GM18873 (cell line): Measurements from ENCODE around the gene XRN2.

ENCODE experiments used
- ATAC-seq: cut with Tn5 transposase; IDR thresholded peaks from one replicate; pipeline ENCODE4 v1.9.1; 2021; ENCODE audit warnings: mild to moderate bottlenecking, moderate library complexity, moderate number of reproducible peaks; ENCODE audit not compliant: unreplicated experiment, low FRiP score

The XRN2 gene, protein sequence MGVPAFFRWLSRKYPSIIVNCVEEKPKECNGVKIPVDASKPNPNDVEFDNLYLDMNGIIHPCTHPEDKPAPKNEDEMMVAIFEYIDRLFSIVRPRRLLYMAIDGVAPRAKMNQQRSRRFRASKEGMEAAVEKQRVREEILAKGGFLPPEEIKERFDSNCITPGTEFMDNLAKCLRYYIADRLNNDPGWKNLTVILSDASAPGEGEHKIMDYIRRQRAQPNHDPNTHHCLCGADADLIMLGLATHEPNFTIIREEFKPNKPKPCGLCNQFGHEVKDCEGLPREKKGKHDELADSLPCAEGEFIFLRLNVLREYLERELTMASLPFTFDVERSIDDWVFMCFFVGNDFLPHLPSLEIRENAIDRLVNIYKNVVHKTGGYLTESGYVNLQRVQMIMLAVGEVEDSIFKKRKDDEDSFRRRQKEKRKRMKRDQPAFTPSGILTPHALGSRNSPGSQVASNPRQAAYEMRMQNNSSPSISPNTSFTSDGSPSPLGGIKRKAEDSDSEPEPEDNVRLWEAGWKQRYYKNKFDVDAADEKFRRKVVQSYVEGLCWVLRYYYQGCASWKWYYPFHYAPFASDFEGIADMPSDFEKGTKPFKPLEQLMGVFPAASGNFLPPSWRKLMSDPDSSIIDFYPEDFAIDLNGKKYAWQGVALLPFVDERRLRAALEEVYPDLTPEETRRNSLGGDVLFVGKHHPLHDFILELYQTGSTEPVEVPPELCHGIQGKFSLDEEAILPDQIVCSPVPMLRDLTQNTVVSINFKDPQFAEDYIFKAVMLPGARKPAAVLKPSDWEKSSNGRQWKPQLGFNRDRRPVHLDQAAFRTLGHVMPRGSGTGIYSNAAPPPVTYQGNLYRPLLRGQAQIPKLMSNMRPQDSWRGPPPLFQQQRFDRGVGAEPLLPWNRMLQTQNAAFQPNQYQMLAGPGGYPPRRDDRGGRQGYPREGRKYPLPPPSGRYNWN

DNA sequence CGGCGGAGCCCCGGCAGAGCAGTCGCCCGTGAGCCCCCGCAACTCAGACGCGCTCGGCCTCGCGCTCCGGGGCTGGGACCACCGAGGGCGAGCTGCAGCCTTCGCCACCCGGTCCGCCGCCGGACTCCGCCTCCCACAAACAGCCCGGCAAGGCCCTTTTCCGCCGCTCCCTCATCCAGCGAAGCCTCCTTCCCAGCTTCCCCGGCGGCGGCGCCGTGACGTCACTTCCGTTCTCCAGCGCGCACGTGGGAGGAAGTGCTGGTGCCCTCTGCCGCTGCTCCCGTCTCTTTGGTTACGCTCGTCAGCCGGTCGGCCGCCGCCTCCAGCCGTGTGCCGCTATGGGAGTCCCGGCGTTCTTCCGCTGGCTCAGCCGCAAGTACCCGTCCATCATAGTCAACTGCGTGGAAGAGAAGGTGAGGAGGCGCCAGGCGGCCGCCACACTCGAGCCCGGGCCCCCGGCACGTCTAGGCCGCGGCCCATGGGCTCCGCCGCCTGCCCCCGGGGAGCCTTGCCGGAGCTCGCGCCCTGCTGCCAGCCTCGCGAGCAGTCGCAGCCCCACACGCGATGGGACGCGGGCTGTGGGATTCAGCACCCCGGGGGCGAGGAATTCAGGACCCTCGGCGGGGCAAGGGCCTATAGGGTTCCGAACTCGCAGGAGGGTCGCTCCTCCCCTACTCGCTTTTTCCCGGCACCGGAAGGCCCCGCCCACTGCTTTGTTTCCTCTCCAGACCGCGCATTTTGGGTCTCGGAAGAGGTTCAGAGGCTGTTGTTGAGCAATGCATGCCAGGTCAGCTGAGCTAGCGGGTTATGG, at the start of gene XRN2:
XRN2 (plus strand) TSS at position 271 of the 811 bp plus-strand sequence; CDS start at position 339, 68 bp downstream.
- peak; percentile 87 for ATAC-seq

DNA sequence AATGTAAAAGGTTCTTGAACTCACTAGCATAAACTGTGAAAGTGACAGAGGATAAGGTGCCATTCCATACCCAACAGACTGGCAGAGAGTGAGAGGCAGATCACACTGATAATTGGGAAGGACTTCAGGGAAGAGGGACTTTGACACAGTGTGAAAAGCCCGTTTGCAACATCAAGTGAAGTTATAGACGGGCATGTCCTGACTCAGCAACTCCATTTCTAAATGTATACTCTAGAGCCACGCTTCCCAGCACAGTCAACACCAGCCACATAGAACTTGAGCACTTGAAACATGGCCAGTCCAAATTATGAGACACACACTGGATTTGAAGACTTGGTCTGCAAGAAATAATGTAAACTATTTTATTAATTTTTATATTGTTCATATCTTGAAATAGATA, 45.9 kb upstream of the XRN2 start:
- ATAC-seq: no peak

DNA sequence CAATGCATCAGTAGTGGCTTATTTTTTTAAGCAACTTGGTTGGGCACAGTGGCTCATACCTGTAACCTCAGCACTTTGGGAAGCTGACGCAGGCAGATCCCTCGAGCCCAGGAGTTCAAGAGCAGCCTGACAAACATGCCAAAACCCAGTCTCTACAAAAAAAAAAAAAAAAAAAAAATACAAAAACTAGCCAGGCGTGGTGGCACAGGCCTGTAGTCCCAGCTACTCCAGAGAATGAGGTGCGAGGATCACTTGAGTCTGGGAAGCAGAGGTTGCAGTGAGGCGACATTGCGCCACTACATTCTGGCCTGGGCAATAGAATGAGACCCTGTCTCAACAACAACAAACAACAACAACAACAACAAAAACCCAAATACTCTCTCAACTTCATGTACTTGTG, 44.7 kb upstream of the XRN2 start:
- no peak for ATAC-seq

DNA sequence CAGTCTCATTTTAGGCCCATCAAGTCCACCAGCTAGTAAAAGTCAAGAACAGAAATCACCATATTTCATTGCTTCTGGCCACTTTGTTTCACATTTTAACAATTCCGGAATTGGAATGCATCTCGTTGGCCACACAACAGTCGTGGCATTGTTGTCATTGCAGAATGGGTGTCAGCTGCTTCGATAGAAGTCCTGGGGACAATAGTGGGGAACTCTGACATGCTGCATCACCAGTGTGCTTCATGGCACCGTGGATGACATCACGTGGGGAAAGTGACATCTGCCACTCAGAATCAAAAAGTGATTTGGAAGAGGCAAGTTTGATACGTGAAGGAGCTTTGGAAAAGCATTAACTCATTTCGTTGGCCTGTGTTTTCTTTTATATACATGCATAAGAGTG, 43.8 kb upstream of the XRN2 start:
- ATAC-seq: no peak

DNA sequence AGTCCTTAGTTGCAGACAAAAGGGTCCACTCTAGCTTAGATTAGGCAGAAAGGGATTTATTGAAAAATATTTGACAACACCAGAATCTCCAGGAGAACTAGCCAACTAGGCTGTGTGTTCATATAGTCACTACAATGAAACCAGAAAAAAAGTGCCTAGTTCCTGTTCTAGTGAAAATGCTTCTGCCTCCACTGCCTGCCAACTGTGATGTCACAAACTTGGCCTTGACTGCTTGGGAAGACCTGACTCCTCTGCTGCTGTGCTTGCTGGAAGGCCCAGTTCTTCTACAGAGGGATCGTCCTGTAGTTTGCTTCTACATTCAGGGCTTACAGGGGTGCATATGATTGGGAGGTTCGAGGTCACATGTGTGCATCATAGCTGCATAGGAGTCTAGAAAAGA, 40.3 kb upstream of the XRN2 start:
- no peak for ATAC-seq

DNA sequence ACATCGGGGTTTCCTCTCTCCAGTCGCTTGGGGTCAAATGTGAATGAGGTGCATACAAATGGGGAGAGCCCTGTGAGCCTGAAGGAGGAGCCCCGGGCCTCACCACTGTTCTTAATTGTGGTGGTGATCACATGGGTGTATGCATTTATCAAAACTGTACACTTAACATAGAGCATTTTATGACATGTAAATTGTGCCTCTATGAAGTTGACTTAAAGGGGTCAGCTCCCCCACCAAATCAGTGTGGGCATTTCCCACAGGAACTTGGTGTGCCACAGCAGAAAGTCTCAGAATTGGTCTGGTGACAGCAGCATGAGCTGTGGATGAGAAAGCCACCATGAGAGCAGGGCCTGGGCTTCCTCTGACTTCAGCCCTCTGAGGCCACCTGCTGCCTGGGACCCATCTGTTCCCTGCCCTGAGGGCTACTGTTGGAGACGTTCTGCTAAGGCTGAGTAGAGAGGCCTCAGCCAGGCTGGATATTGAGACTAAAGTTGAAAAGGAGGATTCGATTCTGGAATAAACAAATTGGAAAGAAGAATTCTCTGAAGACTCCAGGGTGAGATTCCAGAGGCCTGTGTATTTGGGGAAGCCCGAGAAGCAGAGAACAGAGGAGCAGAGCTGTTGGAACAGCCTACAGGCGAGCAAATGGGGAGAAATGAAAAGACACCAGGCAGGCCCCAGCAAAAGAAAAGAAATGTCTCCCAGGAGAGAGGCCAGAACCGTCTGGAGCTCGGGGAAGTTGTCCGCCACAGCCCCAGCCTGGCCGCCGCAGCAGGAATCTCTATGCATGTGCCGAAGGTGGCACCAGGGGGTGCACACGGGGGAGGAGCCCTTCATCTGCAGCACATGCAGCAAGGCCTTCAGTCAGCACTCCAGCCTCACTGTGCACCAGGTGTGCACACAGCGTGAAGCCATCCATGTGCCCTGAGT, 37.6 kb upstream of the XRN2 start:
- no peak for ATAC-seq

DNA sequence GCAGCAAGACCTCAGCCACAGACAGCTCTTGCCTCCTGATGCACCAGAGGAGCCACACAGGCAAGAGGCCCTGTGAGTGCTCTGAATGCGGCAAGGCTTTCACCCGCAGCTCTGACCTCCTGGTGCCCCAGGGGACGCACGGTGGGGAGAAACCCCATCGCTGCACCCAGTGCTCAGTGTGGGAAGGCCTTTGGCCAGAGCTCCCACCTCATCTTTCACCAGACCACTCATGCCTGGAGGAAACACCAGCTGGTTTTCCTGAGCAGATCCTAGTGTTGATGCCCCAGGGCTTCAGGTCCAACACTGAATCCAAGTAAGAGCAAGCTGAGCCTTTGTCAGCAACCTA, 37.0 kb upstream of the XRN2 start:
- ATAC-seq: no peak

DNA sequence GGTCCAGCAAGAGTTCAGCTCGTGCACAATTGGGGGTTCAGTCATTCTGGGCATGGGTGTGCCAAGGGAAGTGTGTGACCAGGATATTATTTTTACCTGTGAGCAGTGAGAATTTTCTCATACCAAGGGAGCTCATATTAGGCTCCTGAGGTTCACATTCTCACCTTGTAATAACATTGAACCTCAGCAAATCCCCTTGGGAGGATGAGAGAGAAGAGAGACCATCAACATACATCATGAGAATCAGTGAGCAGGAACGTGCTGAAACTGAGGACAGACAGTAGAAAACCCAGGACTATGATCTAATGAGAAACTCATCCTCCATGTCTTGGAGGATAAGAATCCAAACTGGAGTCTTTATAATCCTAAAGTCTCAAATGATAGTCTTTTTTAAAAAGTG, 33.4 kb upstream of the XRN2 start:
- no peak for ATAC-seq

DNA sequence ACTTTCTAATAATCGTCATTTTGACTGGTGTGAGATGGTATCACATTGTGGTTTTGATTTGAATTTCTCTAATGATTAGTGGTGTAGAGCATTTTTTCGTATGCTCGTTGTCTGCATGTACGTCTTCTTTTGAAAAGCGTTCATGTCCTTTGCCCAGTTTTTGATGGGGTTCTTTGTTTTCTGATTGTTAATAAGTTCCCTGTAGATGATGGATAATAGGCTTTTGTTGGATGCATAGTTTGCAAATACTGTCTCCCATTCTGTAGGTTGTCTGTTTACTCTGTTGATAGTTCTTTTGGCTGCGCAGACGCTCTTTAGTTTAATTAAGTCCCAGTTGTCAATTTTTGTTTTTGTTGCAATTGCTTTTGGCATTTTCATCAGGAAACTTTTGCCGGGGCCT, 32.3 kb upstream of the XRN2 start:
- ATAC-seq: no peak

DNA sequence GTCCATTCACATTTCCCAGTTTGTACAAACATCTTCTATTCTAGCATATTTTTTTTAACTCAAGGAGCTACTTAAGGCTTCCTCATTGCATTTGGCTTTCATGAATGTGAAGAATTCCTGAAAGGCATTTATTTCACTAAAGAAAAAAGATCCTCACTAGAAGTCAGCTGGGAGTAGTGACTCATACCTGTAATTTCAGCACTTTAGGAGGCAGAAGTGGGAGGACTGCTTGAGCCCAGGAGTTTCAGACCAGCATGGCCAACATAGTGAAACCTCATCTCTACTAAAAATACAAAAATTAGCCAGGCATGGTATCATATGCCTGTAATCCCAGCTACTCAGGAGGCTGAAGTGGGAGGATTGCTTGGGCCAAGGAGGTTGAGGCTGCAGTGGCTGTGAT, 30.9 kb upstream of the XRN2 start:
- no peak for ATAC-seq

DNA sequence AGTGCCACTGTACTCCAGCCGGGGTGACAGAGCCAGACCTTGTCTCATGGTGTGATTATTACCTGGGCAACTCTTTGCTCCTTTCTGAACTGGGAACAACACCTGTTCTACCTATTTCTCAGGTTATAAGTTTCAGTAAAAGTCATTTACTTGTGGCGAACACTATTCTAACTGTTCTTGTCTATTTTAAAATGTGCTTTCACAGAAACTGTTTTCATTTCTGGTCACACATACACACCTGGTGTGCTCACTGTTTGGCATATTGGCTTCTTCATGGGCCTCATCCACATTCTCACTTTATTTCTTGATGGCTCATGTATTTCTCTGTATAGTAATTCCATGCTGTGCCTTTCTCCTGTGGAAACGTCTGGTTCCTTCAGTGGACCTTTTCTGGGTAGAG, 30.5 kb upstream of the XRN2 start:
- ATAC-seq: no peak

DNA sequence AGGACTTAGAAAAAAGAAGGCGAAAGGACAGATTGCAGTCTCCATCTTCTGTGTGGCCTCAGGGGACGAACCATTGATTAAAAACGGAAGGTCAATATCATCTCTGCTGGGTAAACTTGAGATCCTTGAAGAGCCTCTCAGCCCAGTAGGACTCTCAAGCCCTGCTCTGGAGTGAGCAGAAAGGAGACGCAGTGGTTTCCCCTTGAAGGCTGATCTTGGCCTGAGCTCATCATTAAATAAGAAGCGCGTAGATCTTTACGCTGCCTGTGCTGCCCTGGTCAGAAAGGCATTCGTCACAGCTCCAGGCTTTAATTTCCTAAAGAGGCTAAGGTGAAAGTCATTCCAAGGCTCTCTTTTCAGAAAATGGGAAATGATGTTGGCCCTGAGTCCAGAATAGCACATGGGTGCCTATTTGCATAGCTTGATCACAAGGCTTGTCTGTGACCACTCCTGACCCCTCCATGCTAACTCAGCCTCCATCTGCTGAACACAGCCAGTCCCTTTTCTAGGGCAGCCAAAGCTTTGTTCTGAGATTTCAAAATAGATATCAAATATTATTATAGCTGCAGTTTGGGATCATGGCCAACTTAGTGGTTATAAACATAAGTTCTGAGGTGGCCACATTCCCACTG, 29.3 kb upstream of the XRN2 start:
- no peak for ATAC-seq

DNA sequence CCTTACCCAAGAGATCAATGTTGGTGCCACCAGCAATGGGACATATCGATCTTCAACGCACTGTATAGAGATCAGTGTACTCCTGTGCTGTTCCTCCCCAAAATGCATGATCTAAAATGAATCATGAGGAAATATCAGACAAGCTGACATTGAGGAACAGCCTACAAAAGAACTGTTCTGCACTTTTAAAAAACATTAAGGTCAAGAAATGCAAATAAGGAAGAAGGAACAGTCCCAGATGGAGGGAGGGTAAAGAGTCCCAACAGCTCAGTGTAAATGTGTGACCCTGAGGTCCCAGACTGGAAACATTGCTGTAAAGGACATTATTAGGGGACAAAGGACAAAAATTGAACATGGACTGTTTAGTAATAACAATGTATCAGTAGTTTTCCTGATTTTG, 24.3 kb upstream of the XRN2 start:
- no peak for ATAC-seq

DNA sequence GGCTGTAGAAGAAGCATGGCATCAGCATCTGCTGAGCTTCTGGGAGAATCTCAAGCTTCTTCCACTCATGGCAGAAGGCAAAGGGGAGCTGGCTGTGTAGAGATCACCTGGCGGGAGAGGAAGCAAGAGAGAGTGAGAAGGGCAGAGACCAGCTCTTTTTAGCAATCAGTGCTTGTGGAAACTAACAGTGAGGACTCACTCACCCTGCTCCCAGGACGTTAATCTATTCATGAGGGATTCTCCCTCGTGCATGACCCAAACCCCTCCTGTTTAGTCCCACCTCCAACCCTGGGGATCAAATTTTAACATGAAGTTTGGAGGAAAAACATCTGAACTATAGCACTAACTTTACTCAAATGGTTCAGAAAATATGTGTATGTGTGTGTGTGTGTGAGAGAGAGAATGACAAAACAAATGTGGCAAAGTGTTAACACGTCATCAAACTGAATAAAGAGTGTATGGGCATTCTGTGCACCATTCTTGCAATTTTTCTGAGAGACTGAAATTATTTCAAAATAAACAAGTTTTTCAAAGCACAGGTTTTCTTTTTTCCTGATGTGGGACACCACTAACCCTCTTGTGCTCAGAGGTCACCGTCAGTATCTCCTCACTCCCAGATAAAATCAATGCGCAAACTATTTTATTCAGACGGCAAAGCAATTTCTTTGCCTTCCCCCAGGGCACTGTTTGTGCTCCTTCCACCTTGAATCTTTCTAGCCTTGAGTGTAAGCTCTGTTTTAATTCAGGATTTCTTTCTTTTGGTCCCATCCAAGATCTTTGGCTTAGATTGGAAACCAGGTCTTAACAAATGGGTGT, 23.2 kb upstream of the XRN2 start:
- no peak for ATAC-seq

DNA sequence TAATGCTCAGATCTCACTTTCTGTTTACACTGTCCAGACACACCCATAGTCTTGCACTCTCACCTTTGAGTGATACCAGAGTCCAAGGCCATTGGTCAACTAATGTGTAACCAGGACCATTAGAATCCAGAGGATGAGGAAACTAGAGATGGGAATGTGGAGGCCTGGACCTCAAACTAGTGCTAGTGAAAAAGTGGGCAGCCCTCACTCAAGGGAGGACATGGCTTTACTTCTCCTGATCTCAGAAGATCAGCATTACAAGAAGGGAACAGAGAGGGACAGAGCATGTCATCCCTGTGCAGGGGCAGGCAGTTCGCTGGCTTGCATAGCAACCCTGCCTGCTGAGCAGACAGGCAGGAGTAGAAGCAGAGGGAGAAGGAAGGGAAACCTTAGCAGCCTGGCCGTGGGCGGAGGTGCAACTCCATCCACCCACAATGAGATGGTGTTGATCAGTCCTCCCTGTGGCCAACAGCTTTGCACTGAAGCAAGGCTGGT, 22.6 kb upstream of the XRN2 start:
- no peak for ATAC-seq

DNA sequence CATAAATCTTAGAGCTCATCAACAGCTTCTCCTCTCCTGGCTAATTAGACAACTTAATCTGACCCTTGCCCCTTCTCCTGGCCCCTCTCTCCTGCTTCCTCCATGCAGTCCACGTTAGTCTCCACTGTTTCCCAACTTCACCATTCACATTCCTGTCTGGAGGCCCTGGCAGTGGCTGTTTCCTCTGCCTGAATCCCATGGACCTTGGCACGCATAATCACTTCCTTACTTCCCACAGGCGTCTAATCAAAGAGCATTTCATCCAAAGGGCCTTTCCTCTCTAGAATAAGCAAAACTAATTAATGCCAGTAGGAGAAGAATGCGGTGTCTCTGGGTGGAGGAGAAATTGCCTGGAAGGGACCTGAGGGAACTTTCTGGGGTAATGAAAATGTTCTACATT, 16.4 kb upstream of the XRN2 start:
- no peak for ATAC-seq

DNA sequence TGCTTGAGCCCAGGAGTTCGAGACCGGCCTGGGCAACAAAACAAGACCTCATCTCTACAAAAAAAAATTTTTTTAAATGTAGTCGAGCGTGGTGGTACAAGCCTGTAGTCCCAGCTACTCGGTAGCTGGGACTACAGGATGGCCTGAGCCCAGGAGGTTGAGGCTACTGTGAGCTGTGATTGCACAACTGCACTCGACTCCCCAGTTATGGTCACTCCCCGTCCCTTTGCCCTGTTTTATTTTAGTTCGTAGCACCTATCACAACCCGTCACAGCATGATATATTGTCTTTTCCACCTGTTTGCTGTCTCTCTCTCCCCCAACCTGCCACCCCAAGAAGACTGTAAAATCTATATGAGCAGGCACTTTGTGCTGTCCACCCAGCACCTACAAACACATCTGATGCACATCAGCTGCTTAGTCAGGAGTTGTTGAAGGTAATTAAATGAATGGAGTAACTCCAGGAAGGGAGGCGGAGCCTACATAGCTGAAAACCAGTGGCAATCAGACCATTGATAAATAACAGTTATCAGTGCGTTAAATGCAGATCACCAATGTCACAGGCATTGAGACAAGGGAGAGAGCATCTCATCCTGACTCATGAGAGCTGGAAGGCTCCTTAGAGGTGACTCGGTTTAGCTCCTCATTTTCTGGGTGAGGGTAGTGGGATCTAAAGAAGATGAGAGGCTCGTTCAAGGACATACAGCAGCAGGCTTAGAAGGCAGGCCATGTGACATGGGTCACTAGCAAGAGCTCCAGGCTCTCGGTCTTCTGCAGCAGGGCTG, 14.4 kb upstream of the XRN2 start:
- ATAC-seq: no peak

DNA sequence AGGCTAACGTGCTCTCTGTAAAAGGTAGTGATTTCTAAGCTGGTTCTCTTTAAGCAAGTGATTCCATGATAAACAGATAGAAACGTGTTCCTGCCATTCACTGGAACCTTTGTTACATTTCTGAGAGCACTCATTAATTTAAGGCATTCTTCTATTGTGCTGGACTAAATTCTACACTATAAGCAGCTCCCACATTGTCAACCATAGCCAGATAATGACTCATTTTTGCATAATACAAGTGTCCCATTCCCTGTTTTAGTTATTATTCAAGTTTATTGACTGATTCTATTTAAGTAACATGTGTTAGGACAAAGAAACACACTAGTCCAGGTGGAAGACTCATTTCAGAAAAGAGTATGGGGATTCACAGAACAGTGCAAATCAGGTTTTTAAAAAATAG, 13.5 kb upstream of the XRN2 start:
- ATAC-seq: no peak
